HepG2 (cell line): ENCODE results near the gene NUP54. TPM values are rescaled to one million over a fixed set of nuclear protein-coding genes. Genes with fewer than 3 reads are reported as not detected.

Experiments used
- BORCS8-MEF2B ChIP-seq: sonication (generic); formaldehyde crosslinking; IDR thresholded peaks from 2 replicates; pipeline ENCODE4 v1.8.0; 2022; ENCODE audit warnings: mild to moderate bottlenecking, missing genetic modification reagents
- HHEX ChIP-seq: IDR thresholded peaks from 2 replicates; pipeline ENCODE4 v1.6.1; 2016; ENCODE audit warnings: control low read depth
- KAT8 ChIP-seq: IDR thresholded peaks from 2 replicates; pipeline ENCODE4 v1.6.1; 2016; ENCODE audit warnings: missing genetic modification reagents, missing compliant biosample characterization
- KDM3A ChIP-seq: IDR thresholded peaks from 2 replicates; pipeline ENCODE4 v1.6.1; 2018; ENCODE audit warnings: low read depth, missing compliant biosample characterization
- PAX8 ChIP-seq: sonication (generic); formaldehyde crosslinking; IDR thresholded peaks from 2 replicates; pipeline ENCODE4 v1.8.0; 2022; ENCODE audit warnings: mild to moderate bottlenecking, missing genetic modification reagents, borderline replicate concordance
- POLR2AphosphoS2 ChIP-seq: IDR thresholded peaks from 2 replicates; pipeline ENCODE4 v1.6.1; 2011; ENCODE audit warnings: low read depth, low read length, improper control_type of control experiment
- PPARG ChIP-seq: conservative IDR thresholded peaks from 2 replicates; pipeline ENCODE4 v1.6.1; 2016; ENCODE audit warnings: missing biosample characterization, missing genetic modification reagents
- REPIN1 ChIP-seq: sonication (generic); formaldehyde crosslinking; IDR thresholded peaks from 2 replicates; pipeline ENCODE4 v1.8.0; 2022; ENCODE audit warnings: missing genetic modification reagents, low read depth, mild to moderate bottlenecking, borderline replicate concordance
- SIN3B ChIP-seq: fragments of 150-350 bp; IDR thresholded peaks from 2 replicates; pipeline ENCODE4 v1.6.1; 2014; ENCODE audit warnings: low read length
- SMYD3 ChIP-seq: sonication (generic); formaldehyde crosslinking; IDR thresholded peaks from 2 replicates; pipeline ENCODE4 v1.8.1; 2023; ENCODE audit warnings: mild to moderate bottlenecking, missing genetic modification reagents
- ZBTB38 ChIP-seq: sonication (generic); formaldehyde crosslinking; IDR thresholded peaks from 2 replicates; pipeline ENCODE4 v1.5.1; 2020; ENCODE audit warnings: mild to moderate bottlenecking, missing genetic modification reagents
- ZNF354B ChIP-seq: sonication (generic); formaldehyde crosslinking; IDR thresholded peaks from 2 replicates; pipeline ENCODE4 v1.8.0; 2022; ENCODE audit warnings: mild to moderate bottlenecking, missing genetic modification reagents
- ZNF468 ChIP-seq: sonication (generic); formaldehyde crosslinking; IDR thresholded peaks from 2 replicates; pipeline ENCODE4 v1.8.0; 2022; ENCODE audit warnings: mild to moderate bottlenecking, moderate library complexity, missing genetic modification reagents
- ZNF629 ChIP-seq: sonication (generic); formaldehyde crosslinking; conservative IDR thresholded peaks from 2 replicates; pipeline ENCODE4 v1.5.0; 2020; ENCODE audit warnings: missing genetic modification reagents
- ZNF773 ChIP-seq: sonication (generic); formaldehyde crosslinking; IDR thresholded peaks from 2 replicates; pipeline ENCODE4 v1.4.0; 2020; ENCODE audit warnings: missing genetic modification reagents, borderline replicate concordance
- polyA plus RNA-seq, 8 experiments: library from polyadenylated mRNA; depleted of rRNA in 3 of 8; stranded (reverse) in 7 of 8; unstranded in 1 of 8; fragments of >200 nt; fragmentation: Illumina TruSeq in 4 of 8; extraction: Trizol in 4 of 8; gene quantifications; 2 replicates each; pipeline versions ENCODE4 v1.2.1 to v1.2.3, GENCODE V29; 2011 to 2016; ENCODE audit warnings: low read depth in 4 of 8, missing spikeins in 1 of 8, mixed read lengths in 1 of 8; ENCODE audit not compliant: insufficient read depth in 1 of 8
- total RNA-seq, 5 experiments: library from RNA; depleted of rRNA; stranded (reverse); fragments of >200 nt; fragmentation: Illumina TruSeq; extraction: Trizol; gene quantifications; 2 replicates each; pipeline ENCODE4 v1.2.3, GENCODE V29; 2016; ENCODE audit warnings: low read depth in 1 of 5
- TF ChIP-seq, protein P1 (sequence below): sonication (generic); formaldehyde crosslinking; IDR thresholded peaks from 2 replicates; pipeline ENCODE4 v1.8.0; 2022; ENCODE audit warnings: low read depth, missing genetic modification reagents
- TF ChIP-seq, protein P2 (sequence below): sonication (generic); formaldehyde crosslinking; IDR thresholded peaks from 2 replicates; pipeline ENCODE4 v1.5.0; 2020; ENCODE audit warnings: mild to moderate bottlenecking, missing genetic modification reagents
- TF ChIP-seq, protein P3 (sequence below): IDR thresholded peaks from 2 replicates; pipeline ENCODE4 v1.6.1; 2016; ENCODE audit warnings: mild to moderate bottlenecking
- TF ChIP-seq, protein P4 (sequence below): sonication (generic); formaldehyde crosslinking; IDR thresholded peaks from 2 replicates; pipeline ENCODE4 v1.9.0; 2021; ENCODE audit warnings: missing genetic modification reagents, borderline replicate concordance
- TF ChIP-seq, protein P5 (sequence below): sonication (generic); formaldehyde crosslinking; IDR thresholded peaks from 2 replicates; pipeline ENCODE4 v1.5.0; 2020; ENCODE audit warnings: mild to moderate bottlenecking, missing genetic modification reagents, moderate library complexity

NUP54 gene
- total and polyA plus RNA-seq, 2 of the 13 experiments (the other 11 are each of a cell fraction or from before 2014, with no cell fraction given): 36.1 to 69.3 TPM

DNA sequence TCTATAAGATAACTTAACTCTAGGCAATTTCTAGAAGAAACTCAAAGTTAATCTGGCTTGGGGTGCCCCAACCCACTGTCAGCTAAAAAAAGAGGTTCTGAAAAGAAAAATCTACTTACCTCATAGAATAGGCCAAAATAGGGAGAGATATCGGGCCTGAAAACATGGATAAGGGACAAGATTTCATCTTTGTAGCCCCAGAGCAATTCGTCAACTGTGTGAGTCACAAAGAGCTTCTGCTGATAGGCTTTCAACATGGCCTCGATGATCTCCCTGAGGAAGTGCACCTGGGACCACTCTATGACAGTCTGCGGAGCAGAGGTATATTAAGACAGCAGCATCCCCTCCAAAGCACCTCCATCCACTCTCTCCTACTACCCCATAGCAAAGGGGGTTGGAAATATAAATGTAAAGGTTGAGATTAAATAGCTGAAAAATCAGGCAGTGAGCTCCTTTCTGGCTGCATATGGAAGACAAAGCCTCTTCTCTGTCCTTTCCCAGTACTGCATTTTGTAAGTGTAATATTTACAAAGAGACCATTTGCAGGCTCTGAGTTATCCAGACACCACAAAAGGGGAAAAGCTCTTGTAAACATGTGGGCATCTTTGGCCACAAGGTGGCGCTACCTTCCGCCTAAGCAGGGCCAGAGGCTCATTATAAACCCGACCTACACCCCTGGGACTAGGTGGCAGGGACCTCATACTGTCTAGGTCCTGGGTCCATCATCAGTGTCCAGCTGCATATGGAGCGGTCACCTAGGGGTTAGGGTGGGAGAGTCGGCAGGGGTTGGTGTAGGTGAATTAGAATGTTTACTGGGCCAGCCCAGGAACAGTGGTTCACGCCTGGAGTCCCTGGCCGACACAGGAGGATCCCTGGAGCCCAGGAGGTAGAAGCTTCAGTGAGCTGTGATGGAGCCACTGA lies 31.5 kb upstream of the NUP54 start (continued):
- TF ChIP-seq, protein P1, sequence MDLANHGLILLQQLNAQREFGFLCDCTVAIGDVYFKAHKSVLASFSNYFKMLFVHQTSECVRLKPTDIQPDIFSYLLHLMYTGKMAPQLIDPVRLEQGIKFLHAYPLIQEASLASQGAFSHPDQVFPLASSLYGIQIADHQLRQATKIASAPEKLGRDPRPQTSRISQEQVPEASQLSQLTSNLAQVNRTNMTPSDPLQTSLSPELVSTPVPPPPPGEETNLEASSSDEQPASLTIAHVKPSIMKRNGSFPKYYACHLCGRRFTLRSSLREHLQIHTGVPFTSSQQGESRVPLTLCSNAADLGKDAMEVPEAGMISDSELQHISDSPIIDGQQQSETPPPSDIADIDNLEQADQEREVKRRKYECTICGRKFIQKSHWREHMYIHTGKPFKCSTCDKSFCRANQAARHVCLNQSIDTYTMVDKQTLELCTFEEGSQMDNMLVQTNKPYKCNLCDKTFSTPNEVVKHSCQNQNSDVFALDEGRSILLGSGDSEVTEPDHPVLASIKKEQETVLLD (CRISPR knock-in tag): no peak
- TF ChIP-seq HHEX (CRISPR knock-in tag) (no peak), PPARG (no peak; the same call in 1 of the 2 replicates), KDM3A (CRISPR knock-in tag) (peak; percentile 54; the same call in 1 of the 2 replicates), ZBTB38 (CRISPR knock-in tag) (no peak), PAX8 (no peak), POLR2AphosphoS2 (no peak), BORCS8-MEF2B (CRISPR knock-in tag) (peak; percentile 58; the same call in 1 of the 2 replicates), ZNF468 (CRISPR knock-in tag) (no peak), ZNF354B (CRISPR knock-in tag) (no peak), SMYD3 (no peak), REPIN1 (CRISPR knock-in tag) (0 out of 2 replicates have a peak, but pooled peaks have one; percentile 29), ZNF773 (CRISPR knock-in tag) (no peak), ZNF629 (no peak), SIN3B (no peak), KAT8 (CRISPR knock-in tag) (no peak)
- TF ChIP-seq, protein P2, sequence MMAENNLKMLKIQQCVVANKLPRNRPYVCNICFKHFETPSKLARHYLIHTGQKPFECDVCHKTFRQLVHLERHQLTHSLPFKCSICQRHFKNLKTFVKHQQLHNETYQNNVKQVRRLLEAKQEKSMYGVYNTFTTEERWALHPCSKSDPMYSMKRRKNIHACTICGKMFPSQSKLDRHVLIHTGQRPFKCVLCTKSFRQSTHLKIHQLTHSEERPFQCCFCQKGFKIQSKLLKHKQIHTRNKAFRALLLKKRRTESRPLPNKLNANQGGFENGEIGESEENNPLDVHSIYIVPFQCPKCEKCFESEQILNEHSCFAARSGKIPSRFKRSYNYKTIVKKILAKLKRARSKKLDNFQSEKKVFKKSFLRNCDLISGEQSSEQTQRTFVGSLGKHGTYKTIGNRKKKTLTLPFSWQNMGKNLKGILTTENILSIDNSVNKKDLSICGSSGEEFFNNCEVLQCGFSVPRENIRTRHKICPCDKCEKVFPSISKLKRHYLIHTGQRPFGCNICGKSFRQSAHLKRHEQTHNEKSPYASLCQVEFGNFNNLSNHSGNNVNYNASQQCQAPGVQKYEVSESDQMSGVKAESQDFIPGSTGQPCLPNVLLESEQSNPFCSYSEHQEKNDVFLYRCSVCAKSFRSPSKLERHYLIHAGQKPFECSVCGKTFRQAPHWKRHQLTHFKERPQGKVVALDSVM (CRISPR knock-in tag): no peak
- TF ChIP-seq, protein P3, sequence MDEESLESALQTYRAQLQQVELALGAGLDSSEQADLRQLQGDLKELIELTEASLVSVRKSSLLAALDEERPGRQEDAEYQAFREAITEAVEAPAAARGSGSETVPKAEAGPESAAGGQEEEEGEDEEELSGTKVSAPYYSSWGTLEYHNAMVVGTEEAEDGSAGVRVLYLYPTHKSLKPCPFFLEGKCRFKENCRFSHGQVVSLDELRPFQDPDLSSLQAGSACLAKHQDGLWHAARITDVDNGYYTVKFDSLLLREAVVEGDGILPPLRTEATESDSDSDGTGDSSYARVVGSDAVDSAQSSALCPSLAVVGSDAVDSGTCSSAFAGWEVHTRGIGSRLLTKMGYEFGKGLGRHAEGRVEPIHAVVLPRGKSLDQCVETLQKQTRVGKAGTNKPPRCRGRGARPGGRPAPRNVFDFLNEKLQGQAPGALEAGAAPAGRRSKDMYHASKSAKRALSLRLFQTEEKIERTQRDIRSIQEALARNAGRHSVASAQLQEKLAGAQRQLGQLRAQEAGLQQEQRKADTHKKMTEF: no peak
- TF ChIP-seq, protein P4, sequence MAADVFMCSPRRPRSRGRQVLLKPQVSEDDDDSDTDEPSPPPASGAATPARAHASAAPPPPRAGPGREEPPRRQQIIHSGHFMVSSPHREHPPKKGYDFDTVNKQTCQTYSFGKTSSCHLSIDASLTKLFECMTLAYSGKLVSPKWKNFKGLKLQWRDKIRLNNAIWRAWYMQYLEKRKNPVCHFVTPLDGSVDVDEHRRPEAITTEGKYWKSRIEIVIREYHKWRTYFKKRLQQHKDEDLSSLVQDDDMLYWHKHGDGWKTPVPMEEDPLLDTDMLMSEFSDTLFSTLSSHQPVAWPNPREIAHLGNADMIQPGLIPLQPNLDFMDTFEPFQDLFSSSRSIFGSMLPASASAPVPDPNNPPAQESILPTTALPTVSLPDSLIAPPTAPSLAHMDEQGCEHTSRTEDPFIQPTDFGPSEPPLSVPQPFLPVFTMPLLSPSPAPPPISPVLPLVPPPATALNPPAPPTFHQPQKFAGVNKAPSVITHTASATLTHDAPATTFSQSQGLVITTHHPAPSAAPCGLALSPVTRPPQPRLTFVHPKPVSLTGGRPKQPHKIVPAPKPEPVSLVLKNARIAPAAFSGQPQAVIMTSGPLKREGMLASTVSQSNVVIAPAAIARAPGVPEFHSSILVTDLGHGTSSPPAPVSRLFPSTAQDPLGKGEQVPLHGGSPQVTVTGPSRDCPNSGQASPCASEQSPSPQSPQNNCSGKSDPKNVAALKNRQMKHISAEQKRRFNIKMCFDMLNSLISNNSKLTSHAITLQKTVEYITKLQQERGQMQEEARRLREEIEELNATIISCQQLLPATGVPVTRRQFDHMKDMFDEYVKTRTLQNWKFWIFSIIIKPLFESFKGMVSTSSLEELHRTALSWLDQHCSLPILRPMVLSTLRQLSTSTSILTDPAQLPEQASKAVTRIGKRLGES (CRISPR knock-in tag): no peak
- TF ChIP-seq, protein P5, sequence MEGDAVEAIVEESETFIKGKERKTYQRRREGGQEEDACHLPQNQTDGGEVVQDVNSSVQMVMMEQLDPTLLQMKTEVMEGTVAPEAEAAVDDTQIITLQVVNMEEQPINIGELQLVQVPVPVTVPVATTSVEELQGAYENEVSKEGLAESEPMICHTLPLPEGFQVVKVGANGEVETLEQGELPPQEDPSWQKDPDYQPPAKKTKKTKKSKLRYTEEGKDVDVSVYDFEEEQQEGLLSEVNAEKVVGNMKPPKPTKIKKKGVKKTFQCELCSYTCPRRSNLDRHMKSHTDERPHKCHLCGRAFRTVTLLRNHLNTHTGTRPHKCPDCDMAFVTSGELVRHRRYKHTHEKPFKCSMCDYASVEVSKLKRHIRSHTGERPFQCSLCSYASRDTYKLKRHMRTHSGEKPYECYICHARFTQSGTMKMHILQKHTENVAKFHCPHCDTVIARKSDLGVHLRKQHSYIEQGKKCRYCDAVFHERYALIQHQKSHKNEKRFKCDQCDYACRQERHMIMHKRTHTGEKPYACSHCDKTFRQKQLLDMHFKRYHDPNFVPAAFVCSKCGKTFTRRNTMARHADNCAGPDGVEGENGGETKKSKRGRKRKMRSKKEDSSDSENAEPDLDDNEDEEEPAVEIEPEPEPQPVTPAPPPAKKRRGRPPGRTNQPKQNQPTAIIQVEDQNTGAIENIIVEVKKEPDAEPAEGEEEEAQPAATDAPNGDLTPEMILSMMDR: peak; percentile 91
